HL-60/S4 (cell line): ENCODE data around the gene MNAT1.
"Not testable (repeated sequence)": the region's sequence is repeated elsewhere in the genome, so short reads cannot be mapped to it uniquely, and the experiment has no call there.

ENCODE experiments used
- in situ Hi-C: fragments of 300-500 bp; cut with MboI; formaldehyde crosslinking; loops from 2 replicates; pipeline ENCODE4 v1.14.3; 2022; ENCODE audit warnings: low sequenced_read_pairs

Gene MNAT1

DNA sequence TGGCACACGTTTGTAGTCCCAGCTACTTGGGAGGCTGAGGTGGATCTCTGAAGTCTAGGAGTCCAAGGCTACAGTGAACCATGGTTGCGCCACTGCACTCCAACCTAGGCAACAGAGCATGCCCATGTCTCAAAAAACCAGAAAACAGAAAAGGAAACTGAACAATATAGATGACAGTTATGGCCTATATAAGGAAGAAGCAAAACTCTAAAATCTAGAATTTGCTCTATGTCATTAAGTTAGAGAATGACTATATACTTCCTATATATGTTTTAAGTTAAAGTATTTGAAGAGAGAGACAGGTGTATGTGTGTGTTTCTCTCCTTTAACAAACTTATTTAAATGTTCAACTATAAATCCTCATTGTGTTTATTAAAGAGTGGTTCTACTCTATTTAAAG, 65.8 kb downstream of the MNAT1 start:
- in situ Hi-C loops, result no loop called here

- in situ Hi-C loops, result no loop called here
Observed at GRCh38 chr14:60803871-60804270, 69.3 kb downstream of the MNAT1 start.

DNA sequence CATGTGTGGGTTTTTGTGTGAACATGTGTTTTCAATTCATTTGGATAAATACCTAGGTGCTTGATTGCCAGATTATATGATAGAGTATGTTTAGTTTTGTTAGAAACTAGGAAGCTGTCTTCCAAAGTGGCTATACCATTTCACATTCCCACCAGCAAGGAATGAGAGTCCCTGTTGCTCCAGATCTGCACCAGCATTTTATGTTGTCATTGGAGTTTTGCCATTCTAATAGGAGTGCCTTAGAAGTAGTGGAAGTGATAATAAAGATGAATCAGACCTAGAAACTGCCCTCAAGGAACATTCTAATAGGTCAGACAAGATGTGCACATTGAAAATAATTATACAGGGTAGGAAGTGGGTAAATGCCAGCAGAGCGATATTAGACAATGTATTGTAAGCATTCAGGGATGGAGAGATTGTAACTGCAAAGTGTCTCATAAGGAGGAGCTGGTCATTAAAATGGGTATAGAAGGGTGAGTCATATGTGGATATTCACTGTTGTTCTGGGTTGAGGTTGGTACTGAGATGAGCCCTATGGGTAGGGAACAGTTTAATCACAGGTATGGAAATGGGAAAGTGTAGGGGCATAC, 71.4 kb downstream of the MNAT1 start:
- in situ Hi-C loops, result no loop called here

DNA sequence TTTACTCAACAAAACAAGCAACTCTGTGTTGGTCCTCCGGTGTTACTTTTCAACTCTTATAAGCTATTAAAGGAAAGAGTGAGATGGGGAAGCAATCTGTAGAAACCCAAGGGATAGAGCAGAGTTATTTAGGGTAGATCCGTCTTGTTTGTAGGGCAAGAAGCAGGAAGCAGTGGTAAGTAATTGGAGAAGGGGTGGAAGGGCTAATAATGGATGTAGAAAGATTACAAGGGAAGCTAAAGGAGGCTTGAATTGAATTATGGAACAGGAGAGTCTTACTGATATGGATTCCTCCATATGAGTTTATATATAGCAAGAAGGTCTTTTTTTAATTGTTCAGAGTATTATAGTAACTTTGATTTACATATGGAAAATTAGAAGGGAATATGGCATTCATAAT, 72.7 kb downstream of the MNAT1 start:
- in situ Hi-C loops, result no loop called here

- in situ Hi-C loops, result no loop called here
Observed at GRCh38 chr14:60807971-60808370, 73.4 kb downstream of the MNAT1 start.

DNA sequence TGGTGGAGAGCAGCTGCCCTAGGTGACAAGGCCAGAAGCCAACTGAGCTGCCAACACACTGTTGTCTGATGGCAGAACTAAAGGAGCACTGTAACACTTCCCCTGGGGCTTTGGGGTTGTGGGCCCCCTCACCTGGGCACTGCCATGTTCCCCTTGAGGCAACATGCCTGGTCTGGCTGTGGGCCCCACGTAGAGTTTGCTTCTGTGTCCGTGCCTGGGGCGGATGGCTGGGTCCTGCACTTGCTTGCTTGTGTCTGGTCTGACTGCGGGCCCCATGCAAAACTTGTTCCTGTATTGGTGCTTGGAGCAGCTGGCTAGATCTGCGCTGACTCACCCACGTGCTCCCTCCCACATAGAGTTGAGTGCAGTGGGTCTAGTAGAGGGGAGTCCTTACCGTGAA, 78.4 kb downstream of the MNAT1 start:
- in situ Hi-C loops, result no loop called here

GRCh38 chr14:60815371-60815770, 80.8 kb downstream of the MNAT1 start:
- in situ Hi-C loops, result no loop called here

DNA sequence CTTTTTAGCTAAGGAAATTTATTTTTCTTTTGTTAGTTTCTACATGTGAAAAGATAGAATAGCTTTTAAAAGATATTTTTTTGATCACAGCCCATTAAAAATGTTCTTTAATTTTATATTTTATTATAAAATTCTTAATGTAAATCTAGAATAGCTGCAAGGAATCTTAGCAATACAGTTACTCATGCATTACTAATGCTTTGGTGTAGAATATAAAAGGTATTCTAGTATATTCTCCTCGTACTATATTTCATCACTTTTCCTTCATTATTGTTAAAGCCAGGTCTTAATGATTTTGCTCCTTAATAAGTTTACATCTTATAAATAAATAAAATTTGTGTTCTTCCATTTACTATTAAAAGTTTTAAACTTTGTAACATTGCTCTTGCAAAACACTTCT, 82.6 kb downstream of the MNAT1 start:
- in situ Hi-C loops, result no loop called here

GRCh38 chr14:60819575-60819974, 85.0 kb downstream of the MNAT1 start:
- in situ Hi-C loops, result no loop called here

DNA sequence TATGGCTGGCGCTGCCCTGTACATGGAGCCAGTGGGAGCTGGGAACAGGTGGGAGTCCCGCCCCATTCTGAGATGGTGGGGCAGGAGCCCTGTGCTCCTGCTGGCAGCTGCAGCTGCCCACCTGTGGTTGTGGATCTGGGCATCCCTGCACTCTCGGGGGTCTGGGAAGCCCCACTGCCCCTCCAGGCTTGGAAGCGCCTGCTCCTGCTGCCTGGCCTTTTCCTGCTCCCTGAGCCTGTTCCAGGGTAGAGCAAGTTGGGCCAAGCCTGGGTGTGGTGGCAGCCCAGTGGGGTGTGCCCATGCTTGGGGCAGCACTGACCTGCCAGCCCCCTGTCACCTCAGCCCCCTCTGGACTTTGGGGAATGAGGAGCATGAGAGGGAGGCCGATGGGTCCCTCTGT, 104.0 kb downstream of the MNAT1 start:
- in situ Hi-C loops, result no loop called here

GRCh38 chr14:60839057-60839456, 104.5 kb downstream of the MNAT1 start:
- in situ Hi-C loops, result no loop called here

DNA sequence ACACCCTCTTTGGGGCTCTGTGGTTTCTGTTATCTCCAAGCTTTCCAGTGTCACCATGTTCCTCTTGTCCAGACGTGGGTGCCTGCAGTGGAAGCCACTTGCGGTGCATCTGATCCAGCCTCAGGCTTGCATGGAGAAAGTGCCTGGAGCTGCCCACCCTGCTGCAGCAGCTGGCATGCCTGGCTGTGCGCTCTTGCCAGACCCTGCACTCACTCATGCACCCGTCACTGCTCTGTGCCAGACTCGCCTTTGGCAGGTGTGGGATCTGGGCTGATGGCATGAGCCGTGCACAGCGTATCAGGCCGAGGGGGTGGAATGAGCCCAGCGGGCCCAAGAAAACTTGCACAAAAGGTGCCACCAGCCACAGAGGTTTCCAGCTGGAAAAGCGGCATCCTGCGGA, 105.1 kb downstream of the MNAT1 start:
- in situ Hi-C loops, result no loop called here

- in situ Hi-C loops, result no loop called here
Observed at GRCh38 chr14:60840313-60840712, 105.8 kb downstream of the MNAT1 start.

GRCh38 chr14:60845523-60845922, 111.0 kb downstream of the MNAT1 start:
- in situ Hi-C loops, result no loop called here

DNA sequence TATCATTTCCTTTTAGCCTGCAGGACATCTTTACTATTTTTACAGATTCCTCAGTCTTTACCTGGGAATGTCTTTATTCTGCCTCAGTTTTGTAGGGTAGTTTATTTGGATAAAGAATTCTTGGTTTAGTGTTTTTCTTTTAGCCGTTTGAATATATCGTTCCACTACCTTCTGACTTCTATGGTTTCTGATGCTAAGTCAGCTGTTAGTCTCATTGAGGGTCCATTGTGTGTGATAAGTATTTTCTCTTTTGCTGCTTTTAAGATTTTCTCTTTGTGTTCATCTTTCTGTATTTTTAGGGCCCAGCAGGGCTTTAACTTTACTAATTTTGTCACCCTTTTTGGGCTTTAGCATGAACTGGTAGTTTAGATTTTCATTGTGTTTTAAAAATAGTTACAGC, 113.5 kb downstream of the MNAT1 start:
- in situ Hi-C loops, result no loop called here

DNA sequence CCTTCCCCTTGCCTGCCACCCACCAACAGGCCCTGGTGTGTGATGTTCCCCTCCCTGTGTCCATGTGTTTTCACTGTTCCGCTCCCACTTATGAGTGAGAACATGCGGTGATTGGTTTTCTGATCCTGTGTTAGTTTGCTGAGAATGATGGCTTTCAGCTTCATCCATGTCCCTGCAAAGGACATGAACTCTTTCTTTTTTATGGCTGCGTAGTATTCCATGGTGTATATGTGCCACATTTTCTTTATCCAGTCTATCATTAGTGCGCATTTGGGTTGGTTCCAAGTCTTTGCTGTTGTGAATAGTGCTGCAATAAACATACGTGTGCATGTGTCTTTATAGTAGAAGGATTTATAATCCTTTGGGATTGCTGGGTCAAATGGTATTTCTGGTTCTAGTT, 117.1 kb downstream of the MNAT1 start:
- in situ Hi-C loops, result not testable (repeated sequence)

DNA sequence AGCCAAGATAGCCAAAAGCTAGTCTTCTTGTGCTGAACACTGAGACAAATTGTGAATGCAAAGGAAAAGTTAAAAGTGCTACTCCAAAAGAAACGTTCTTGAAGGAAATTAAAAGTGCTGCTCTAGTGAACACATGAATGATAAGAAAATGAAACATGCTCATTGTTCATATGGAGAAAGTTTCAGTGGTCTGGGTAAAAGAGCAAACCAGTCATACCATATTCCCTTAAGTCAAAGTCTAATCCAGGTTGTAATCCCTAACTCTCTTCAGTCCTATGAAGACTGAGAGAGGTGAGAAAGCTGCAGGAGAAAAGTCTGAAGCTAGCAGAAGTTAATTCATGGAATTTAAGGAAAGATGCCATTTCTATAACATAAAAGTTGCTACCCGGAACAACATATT, 121.5 kb downstream of the MNAT1 start:
- in situ Hi-C loops, result no loop called here

DNA sequence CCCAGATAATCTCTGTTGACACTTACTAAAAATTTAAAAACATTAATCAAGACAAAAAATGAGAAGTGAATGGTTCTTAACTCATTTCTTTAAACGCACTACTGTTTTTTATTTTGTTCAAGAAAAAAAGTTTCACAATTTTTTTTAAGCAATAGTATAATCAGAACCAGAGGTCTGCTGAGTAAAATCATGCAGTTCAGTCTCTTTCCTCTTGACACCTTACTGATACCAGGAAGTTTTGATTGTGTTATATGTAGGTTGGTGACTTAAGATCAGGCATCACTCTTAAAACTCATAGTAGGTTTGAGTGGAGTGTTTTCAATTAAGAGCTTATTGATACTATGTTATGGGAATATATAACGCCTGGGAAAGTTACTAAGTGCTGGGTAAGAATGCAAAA, 125.0 kb downstream of the MNAT1 start:
- in situ Hi-C loops, result no loop called here

GRCh38 chr14:60861545-60862140, 127.1 kb downstream of the MNAT1 start:
- in situ Hi-C loops, result no loop called here

- in situ Hi-C loops, result no loop called here
Observed at GRCh38 chr14:60862283-60862682, 127.7 kb downstream of the MNAT1 start.

DNA sequence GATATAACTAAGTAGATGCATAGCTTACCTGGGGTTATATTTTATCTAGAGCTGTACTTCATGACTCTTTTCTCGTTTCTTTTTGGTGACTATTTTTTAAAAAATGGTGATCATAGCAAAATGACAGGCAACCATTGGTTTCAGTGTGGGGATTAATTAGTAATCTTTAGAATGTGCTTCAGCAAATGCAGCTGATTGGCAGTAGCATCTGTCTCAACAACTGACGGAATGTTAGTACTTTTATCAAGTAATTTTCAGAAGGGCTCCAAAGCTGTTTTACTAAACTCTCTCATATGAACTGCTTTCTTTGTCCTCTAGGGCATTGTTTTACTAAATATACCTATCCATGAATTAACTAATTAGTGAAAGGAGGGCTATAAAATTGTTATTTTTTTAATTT, 128.7 kb downstream of the MNAT1 start:
- in situ Hi-C loops, result no loop called here

- in situ Hi-C loops, result no loop called here
Observed at GRCh38 chr14:60865378-60866127, 131.0 kb downstream of the MNAT1 start.
